ENCODE measurements around the gene KLHL29. TPM values are rescaled to one million over a fixed set of nuclear protein-coding genes. Genes with fewer than 3 reads are reported as not detected.

Gene KLHL29
- polyA plus RNA-seq, 1 of the 3 experiments (the other 2 are of a cell fraction): 4.6 TPM

DNA sequence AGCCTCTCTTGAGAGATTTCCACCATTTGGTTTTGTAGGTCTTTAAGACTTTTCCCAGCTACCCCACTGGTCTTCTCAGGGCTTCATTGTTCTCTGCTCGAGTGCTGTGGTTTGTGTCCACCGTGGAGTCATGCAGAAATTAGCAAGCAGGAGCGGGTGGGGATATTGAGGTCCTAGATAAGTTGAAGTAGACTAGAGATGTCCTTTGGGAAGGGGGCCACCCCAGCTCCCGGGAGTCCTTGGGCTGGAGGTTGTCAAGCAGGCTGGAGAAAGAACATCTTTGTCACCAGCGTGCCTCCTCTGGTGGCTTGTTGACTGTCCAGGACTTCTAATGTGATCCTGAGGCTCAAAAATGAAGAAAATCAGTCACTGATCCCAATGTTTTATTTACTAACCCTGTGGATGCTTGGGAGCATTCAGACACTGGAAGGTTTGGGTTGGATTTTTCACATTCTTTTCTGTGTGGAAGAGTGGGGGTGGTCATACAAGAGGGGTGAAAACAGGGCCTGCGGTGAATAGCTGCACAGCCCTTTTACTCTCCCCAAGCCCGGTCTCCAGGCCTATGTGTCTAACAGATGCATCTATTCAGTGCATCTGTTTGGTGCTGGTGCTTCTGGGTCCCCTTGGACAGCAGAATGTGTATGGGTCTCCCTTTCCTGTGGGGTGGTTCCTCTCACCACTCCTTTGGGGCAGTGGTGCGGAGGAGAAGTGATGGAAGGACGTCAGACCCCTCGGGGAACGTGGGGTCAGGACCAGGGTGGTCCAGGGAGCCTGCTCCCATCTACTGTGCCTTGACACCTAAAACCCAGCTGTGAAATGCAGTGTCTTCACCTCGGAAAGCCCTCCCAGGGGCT, 208.1 kb downstream of the KLHL29 start:
- Histone ChIP-seq H3K9me2 (no peaks in the 10 kb centered on the region), H3F3A (replicated peaks; ENCODE audit: insufficient read depth) (no peaks in the 10 kb centered on the region), H3K4me1 (ENCODE audit: control insufficient read depth in 1 of 2, insufficient read depth in 2 of 2, low read depth in 1 of 2, low read length in 1 of 2) (peaks cover 7 to 35% of the 10 kb centered on the region in 2 experiments; a peak in 3 of 4 replicates), H2AFZ (ENCODE audit: low read depth) (no peak overlapping the region), H3K9me3 (no peaks in the 10 kb centered on the region), H3K27me3 (ENCODE audit: insufficient read depth) (no peaks in the 10 kb centered on the region), H3K4me2 (no peak overlapping the region), H3K4me3 (ENCODE audit: low read depth in 2 of 2, low read length in 1 of 2) (no peak overlapping the region), H3K79me2 (ENCODE audit: insufficient read depth) (no peaks in the 10 kb centered on the region), H3K36me3 (replicated peaks in 1 of 2; ENCODE audit: control insufficient read depth in 1 of 2, insufficient read depth in 2 of 2, low read length in 1 of 2) (no peaks in the 10 kb centered on the region), H3K9ac (no peak overlapping the region), H4K20me1 (ENCODE audit: insufficient read depth) (no peaks in the 10 kb centered on the region), H3K27ac (ENCODE audit: low read depth in 2 of 2, low read length in 1 of 2) (no peak overlapping the region)
- 82% methylated on average over 12 of the region's 12 CpGs for WGBS (ENCODE audit: low lambda C conversion rate)
- TF ChIP-seq SMC3 (IDR thresholded peaks at IDR 0.05; ENCODE audit: low read depth, low read length): no peak
- TF ChIP-seq PBX3 (IDR thresholded peaks at IDR 0.05): no peak
- TF ChIP-seq NFIC (IDR thresholded peaks at IDR 0.05; ENCODE audit: borderline replicate concordance): no peak
- TF ChIP-seq USF1 (IDR thresholded peaks at IDR 0.05; ENCODE audit: borderline replicate concordance, low read depth): no peak
- no peak for TF ChIP-seq JUND (IDR thresholded peaks at IDR 0.05)
- no peak for TF ChIP-seq TCF12 (IDR thresholded peaks at IDR 0.05)
- no peak for TF ChIP-seq EZH2phosphoT487 (IDR thresholded peaks at IDR 0.05; ENCODE audit: borderline replicate concordance, low read depth)
- TF ChIP-seq RFX5 (IDR thresholded peaks at IDR 0.05; ENCODE audit: low read length): no peak
- TF ChIP-seq MEF2A (IDR thresholded peaks at IDR 0.05; ENCODE audit: borderline replicate concordance, low read depth): no peak
- no peak for TF ChIP-seq RAD21 (IDR thresholded peaks at IDR 0.05; ENCODE audit: low read length)
- TF ChIP-seq REST (IDR thresholded peaks at IDR 0.05; ENCODE audit: low read depth, low read length): no peak
- no peak for TF ChIP-seq FOXJ3 (CRISPR knock-in tag; IDR thresholded peaks at IDR 0.05)
- TF ChIP-seq, protein P1, sequence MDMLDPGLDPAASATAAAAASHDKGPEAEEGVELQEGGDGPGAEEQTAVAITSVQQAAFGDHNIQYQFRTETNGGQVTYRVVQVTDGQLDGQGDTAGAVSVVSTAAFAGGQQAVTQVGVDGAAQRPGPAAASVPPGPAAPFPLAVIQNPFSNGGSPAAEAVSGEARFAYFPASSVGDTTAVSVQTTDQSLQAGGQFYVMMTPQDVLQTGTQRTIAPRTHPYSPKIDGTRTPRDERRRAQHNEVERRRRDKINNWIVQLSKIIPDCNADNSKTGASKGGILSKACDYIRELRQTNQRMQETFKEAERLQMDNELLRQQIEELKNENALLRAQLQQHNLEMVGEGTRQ (IDR thresholded peaks at IDR 0.05; ENCODE audit: borderline replicate concordance, low read depth, low read length): no peak
- no peak for TF ChIP-seq RXRA (IDR thresholded peaks at IDR 0.05; ENCODE audit: borderline replicate concordance, low read depth)
- TF ChIP-seq, protein P2, sequence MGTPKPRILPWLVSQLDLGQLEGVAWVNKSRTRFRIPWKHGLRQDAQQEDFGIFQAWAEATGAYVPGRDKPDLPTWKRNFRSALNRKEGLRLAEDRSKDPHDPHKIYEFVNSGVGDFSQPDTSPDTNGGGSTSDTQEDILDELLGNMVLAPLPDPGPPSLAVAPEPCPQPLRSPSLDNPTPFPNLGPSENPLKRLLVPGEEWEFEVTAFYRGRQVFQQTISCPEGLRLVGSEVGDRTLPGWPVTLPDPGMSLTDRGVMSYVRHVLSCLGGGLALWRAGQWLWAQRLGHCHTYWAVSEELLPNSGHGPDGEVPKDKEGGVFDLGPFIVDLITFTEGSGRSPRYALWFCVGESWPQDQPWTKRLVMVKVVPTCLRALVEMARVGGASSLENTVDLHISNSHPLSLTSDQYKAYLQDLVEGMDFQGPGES (IDR thresholded peaks at IDR 0.05; ENCODE audit: low read depth, low read length): no peak
- TF ChIP-seq NRF1 (IDR thresholded peaks at IDR 0.05; ENCODE audit: low read depth, low read length): no peak
- POLR2A ChIA-PET: no interaction called here
- no peak for DNase-seq
- CTCF ChIA-PET: interaction anchor here (0.9 to 1.1 kb wide), 2 partner anchors 27 to 42 kb away, joined by 3 read pairs; no protein-coding TSS in a partner anchor

Measured in SK-N-SH (cell line).